Brain microvascular endothelial cell (primary cell): ENCODE data around the gene GALNT9.
"Not testable (repeated sequence)": the region's sequence is repeated elsewhere in the genome, so short reads cannot be mapped to it uniquely, and the experiment has no call there.

Experiments
- DNase-seq: peaks from one replicate; pipeline ENCODE4 v3.0.0-alpha.2; 2020
- H3K27ac ChIP-seq: fragments of 250-450 bp; sonication (Bioruptor Pico); 2 replicates; pipeline ENCODE4 v1.5.1; 2020; ENCODE audit warnings: mild to moderate bottlenecking, moderate library complexity
- H3K27me3 ChIP-seq: fragments of 250-450 bp; sonication (Bioruptor Pico); replicated peaks from 2 replicates; pipeline ENCODE4 v1.5.1; 2020; ENCODE audit warnings: mild to moderate bottlenecking
- H3K36me3 ChIP-seq: fragments of 250-450 bp; sonication (Bioruptor Pico); replicated peaks from 2 replicates; pipeline ENCODE4 v1.5.1; 2020; ENCODE audit warnings: mild to moderate bottlenecking
- H3K4me3 ChIP-seq: 2 replicates; pipeline ENCODE4 v1.5.1; 2011; ENCODE audit warnings: low read depth, mild to moderate bottlenecking, control low read depth, low read length, moderate library complexity
- in situ Hi-C: cut with HindIII; loops from 2 replicates; pipeline ENCODE4 v1.10.0; 2017; ENCODE audit warnings: low sequenced_read_pairs, low pct_ligation_motif_present
- TF ChIP-seq, protein P1 (sequence below): IDR thresholded peaks from 2 replicates; pipeline ENCODE4 v1.5.1; 2011; ENCODE audit warnings: low read depth, mild to moderate bottlenecking, moderate library complexity, low read length, control low read depth, inconsistent platforms; ENCODE audit errors: missing control alignments

GALNT9 gene

DNA sequence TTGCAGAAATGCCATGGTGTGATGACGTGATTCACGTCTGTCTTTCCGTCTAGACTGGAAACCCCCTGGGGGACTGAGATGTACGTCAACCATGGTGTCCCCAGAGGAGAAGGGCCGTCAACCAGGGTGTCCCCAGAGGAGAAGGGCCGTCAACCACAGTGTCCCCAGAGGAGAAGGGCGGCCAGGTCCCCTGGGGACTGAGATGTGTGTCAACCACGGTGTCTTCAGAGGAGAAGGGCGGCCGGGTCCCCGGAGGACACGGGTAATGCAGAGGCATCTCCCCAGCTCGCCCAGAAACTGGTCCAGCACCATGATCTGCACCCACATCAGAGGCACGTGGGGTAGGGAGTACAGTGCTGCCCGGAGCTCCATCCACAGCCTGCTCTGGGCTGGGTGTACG lies 30.6 kb upstream of the GALNT9 start:
- Histone ChIP-seq H3K36me3 (no peaks in the 10 kb centered on the region), H3K27me3 (no peaks in the 10 kb centered on the region), H3K4me3 (no peak overlapping the region), H3K27ac (no peak overlapping the region)
- no peak for DNase-seq
- in situ Hi-C loops: no loop called here
- TF ChIP-seq, protein P1, sequence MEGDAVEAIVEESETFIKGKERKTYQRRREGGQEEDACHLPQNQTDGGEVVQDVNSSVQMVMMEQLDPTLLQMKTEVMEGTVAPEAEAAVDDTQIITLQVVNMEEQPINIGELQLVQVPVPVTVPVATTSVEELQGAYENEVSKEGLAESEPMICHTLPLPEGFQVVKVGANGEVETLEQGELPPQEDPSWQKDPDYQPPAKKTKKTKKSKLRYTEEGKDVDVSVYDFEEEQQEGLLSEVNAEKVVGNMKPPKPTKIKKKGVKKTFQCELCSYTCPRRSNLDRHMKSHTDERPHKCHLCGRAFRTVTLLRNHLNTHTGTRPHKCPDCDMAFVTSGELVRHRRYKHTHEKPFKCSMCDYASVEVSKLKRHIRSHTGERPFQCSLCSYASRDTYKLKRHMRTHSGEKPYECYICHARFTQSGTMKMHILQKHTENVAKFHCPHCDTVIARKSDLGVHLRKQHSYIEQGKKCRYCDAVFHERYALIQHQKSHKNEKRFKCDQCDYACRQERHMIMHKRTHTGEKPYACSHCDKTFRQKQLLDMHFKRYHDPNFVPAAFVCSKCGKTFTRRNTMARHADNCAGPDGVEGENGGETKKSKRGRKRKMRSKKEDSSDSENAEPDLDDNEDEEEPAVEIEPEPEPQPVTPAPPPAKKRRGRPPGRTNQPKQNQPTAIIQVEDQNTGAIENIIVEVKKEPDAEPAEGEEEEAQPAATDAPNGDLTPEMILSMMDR: no peak

DNA sequence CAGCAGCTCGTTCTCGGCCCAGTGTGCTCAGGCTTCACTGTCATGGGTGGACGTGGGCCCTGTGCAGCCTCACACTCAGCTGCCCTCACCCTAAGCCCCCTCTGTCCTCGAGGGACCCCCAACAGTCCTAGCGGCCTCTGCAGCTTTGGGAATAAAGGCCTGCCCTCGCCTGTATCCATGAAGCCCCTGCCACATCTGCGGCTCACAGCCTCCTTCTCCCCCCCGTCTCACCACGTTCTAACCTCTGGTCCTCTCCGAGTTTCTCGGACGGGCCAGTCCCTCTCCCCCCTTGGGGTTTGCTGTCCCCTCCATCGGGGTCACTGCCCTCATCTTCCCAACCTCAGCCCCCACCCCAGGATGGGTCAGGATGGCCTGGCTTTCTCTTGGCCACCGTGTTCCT lies 30.2 kb upstream of the GALNT9 start:
- DNase-seq: no peak

DNA sequence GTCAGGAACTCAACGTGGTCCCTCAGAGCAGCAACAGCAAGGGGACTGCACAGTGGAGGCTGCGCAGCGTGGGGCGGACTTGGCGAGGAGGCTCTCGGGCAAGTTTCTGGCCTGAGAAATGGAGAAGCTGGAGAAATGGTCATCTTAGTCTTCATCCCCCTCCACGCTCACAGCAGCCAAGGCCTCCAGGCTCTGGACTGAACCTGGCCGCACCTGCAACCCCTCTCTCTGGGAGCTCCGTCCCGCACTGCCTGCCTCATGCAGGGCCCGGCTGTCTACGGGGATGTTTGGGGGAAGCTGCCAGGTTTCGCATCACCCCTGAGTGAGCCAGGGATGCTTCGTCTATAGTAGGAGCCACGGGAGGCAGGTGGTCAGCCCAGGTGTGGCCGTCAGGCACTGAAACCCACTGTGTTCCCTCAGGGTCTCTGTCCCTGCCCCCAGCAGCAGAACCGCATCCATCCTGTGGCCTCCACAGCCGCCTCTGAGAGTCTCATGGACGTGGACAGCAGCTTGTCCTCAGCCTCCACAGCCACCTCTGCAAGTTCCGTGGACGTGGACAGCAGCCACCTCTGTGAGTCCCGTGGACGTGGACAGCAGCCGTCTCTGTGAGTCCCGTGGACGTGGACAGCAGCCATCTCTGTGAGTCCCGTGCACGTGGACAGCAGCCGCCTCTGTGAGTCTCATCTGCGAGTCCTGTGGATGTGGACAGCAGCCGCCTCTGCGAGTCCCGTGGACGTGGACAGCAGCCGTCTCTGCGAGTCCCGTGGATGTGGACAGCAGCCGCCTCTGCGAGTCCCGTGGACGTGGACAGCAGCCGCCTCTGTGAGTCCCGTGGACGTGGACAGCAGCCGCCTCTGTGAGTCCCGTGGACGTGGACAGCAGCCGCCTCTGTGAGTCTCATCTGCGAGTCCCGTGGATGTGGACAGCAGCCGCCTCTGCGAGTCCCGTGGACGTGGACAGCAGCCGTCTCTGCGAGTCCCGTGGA lies 29.1 kb upstream of the GALNT9 start:
- H3K36me3 ChIP-seq, DNase-seq, H3K27me3 ChIP-seq, H3K4me3 ChIP-seq, H3K27ac ChIP-seq, in situ Hi-C loops: not testable (repeated sequence)

More for the DNA sequence above, 30.2 kb upstream of the GALNT9 start:
- H3K27ac ChIP-seq: no peak overlapping the region
- in situ Hi-C loops: no loop called here
- no peaks in the 10 kb centered on the region for H3K27me3 ChIP-seq
- no peak overlapping the region for H3K4me3 ChIP-seq
- no peaks in the 10 kb centered on the region for H3K36me3 ChIP-seq
- TF ChIP-seq, protein P1: no peak

DNA sequence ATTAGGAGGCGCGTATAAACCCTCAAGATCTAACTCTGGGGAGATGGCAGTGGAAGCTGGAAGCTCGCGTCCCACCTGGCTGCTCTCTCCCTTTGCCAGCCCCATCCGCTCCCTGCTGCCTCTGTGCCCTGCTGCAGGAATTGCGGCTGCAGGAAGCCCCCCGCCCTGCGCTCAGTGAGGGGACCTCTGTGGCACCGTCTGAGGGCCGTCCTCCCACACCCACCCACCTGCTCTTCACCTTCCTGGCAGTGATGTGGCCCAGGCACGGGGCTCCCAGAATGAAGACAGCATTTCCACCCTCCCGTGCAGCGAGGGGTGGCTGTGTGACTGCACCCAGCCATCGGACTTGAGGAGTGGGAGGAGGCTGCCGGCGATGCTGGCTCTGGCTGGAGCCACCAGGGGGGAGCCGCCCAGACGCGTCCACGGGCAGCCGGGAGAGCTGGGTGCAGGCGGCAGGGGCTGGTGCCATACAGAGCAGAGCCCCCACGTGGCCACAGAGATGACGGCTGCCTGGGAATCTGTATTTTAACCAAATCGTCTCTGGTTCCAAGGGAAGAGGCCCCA lies 28.3 kb upstream of the GALNT9 start:
- no peak for DNase-seq
- TF ChIP-seq, protein P1: no peak
- in situ Hi-C loops: no loop called here
- Histone ChIP-seq H3K4me3 (no peak overlapping the region), H3K36me3 (no peaks in the 10 kb centered on the region), H3K27ac (no peak overlapping the region), H3K27me3 (no peaks in the 10 kb centered on the region)

DNA sequence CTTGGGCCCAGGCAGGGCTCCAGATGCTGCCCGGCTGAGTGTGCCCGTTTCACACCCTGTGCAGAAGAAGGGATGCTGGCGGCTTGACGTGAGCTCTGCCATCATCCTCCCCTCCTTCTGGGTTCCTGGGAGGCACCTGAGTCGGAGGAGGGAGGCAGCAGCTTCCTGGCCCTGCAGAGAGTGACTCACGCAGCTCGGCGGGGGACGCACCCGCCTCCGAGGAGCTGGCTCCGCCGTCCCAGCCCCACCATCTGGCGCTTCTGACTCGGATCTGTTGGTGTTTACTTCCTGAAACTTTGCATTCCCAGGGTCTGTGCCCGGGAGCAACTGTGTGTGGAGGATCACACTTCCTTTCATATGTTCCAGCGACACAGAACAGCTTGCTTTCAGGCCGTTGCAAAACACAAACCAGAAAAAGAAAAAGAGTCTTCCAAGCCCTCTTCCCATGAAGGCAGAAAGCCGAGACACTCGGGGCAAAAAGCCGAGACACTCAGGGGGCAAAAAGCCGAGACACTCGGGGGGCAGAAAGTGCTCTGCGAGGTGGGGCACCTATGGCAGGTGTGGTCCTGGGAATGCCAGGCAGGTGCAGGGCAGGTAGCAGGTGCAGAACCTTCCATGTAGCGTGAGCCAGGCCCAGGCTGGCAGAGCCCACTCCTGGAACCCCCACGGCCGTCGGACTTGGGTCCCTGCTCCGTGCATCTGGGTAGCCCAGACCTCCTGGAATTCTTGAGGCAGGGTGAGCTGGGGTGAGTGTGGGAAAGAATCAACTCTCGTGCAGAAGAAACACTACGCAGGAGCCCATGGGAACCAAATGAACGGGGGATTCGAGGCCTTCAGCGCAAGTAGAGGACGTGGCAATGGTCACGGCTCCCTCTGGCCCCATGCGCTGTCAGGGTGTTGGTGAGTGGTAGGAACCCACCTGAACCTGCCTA lies 27.6 kb upstream of the GALNT9 start:
- in situ Hi-C loops: no loop called here
- no peaks in the 10 kb centered on the region for H3K27me3 ChIP-seq
- no peak overlapping the region for H3K27ac ChIP-seq
- H3K4me3 ChIP-seq: no peak overlapping the region
- peak; percentile 60 for DNase-seq
- TF ChIP-seq, protein P1: no peak
- no peaks in the 10 kb centered on the region for H3K36me3 ChIP-seq
